Choroid plexus epithelial cell (primary cell): Measurements from ENCODE around the gene HDAC9.

Experiments
- DNase-seq: peaks from one replicate; pipeline ENCODE4 v3.0.0-alpha.2; 2010; ENCODE audit warnings: low read depth
- H3K4me3 ChIP-seq: 2 replicates; pipeline ENCODE4 v1.5.1; 2011; ENCODE audit warnings: low read depth, mild to moderate bottlenecking, control low read depth, low read length, moderate library complexity
- TF ChIP-seq, protein P1 (sequence below): conservative IDR thresholded peaks from 2 replicates; pipeline ENCODE4 v1.5.1; 2011; ENCODE audit warnings: low read depth, mild to moderate bottlenecking, control low read depth, inconsistent platforms, low read length, moderate library complexity

HDAC9 gene

DNA sequence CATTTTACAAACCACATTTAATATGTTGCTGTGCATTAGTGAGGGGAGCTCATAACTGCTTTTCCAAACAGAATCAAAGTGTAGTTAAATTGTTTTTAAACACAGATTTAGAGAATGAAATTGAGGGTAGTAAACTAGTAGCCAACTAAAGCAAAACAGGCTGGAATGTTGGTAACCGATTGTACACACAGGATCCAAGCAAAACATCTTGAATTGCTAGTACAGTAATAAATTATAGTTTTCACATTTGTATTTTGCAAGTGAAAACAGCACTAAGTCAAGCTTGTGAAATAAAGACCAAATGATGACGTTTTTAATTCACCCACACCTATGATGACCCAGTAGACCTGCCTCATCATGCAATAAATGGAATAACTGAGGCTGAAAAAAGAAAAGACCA, 198.3 kb downstream of the HDAC9 start:
- TF ChIP-seq, protein P1, sequence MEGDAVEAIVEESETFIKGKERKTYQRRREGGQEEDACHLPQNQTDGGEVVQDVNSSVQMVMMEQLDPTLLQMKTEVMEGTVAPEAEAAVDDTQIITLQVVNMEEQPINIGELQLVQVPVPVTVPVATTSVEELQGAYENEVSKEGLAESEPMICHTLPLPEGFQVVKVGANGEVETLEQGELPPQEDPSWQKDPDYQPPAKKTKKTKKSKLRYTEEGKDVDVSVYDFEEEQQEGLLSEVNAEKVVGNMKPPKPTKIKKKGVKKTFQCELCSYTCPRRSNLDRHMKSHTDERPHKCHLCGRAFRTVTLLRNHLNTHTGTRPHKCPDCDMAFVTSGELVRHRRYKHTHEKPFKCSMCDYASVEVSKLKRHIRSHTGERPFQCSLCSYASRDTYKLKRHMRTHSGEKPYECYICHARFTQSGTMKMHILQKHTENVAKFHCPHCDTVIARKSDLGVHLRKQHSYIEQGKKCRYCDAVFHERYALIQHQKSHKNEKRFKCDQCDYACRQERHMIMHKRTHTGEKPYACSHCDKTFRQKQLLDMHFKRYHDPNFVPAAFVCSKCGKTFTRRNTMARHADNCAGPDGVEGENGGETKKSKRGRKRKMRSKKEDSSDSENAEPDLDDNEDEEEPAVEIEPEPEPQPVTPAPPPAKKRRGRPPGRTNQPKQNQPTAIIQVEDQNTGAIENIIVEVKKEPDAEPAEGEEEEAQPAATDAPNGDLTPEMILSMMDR, result no peak
- H3K4me3 ChIP-seq, result no peak overlapping the region
- no peak for DNase-seq

DNA sequence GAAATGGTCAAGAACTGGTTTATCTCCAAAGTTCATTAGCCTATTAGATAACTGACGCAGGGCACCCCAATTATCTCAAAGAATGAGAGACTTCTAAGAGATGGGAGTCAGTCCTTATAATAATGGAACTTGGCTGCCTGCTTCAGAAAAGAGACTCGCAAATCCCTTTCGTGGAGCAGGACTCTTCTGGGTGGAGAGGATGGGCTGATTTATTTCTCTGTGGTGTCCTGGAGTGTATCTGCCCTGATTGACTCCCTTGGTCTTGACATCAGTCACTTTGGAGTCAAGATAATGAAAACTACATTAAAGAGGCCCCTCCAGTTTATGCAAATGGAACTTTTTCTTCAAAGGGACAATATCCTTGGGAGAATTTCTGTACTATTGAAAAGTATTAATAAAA, 198.9 kb downstream of the HDAC9 start:
- DNase-seq, result no peak
- TF ChIP-seq, protein P1, result no peak
- H3K4me3 ChIP-seq, result no peak overlapping the region

DNA sequence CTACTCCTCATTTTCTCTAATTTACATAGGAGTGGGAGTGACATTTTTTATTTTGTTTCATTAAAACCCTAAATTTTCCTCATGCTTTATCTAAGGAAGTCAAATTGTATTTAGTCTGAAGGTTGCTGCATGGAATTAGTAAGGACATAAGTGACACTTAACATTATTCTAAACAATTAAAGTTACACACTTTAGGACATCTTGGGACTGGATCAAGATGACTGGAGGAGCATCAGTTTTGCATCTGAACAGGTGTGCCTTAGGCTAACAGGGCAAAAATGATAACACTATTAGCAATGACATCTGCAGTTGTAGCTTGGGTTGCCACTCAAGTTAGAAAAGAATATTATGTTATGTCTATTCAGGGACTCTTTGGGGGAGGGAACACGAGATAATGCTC, 199.4 kb downstream of the HDAC9 start:
- TF ChIP-seq, protein P1, result no peak
- H3K4me3 ChIP-seq, result no peak overlapping the region
- no peak for DNase-seq

DNA sequence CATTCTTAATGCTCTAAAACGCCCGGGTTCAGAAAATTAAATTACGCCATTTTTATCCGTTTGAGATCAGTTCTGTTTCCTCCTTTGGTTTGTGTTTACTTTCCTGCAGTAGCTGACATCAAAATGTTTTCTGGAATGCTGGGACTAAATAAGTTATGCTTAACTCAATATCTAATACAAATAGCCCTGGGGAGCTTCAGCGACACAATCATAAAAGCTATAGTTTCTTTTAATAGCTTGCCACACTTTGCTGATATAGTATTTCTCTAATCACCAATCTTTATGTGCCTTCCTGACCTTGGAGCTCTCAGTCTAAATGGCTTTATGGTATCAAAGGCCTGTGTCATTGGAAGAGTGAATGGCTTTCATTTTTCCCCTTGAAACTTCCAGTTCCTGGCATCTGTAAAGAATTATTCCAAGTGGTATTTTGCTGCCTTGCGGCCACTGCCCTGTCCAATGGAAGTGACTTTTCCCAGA, 202.7 kb downstream of the HDAC9 start:
- H3K4me3 ChIP-seq, result no peak overlapping the region
- no peak for DNase-seq
- TF ChIP-seq, protein P1, result no peak

DNA sequence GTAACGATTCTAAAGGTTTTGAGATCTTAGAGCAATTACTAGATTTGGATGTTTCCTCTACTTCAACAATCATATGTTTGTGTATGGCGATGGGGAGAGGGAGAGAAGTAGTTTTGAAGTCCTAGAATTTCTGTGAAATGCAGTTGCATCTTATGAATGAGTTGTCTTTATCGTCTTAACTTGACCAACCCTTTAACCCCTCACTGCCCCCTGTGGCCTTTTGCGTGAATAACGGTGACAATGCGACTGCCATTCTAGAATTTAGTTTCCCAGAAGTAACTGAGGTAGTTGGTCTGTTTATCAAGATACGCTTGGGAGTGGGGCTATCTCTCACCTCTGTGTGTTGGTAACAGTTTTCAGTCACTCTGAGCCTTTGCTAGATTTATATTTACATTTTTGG, 204.6 kb downstream of the HDAC9 start:
- DNase-seq, result no peak
- H3K4me3 ChIP-seq, result no peak overlapping the region
- TF ChIP-seq, protein P1, result no peak

DNA sequence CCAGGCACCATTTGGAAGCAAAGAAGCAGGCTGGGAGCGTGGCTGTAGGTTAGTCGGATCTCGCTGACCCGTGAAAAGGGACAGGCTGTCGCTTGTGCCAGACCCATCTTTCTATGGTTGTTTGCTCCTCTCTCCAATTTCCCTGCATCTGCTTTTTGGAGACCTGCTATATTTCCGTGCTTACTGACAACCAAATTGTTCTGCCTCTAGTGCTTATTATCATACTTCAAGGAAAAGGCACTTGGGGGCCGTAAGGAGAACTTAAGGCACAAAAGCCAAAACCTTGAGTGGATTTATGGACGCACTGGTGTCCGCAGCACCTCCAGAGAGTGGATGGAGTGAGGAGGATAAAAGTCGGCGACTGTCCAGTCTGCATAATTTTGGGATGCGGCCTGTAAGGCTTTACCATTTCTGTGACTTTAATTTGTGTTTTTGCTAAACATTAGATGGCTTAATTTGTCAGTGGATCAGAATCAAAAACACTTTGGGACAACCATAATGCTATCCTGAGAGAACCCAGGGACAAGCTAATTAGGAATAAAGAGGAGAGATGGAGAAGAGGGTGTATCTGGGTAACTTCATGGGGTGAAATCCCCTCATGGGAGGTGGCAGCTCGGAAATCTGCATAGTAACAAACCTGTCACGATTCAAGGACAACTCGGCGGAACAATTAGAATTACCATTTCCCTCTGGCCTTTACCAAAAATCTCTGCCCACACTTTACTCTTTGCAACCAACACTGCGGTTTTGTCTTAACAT, 206.7 kb downstream of the HDAC9 start:
- DNase-seq, result no peak
- no peak overlapping the region for H3K4me3 ChIP-seq
- TF ChIP-seq, protein P1, result no peak

DNA sequence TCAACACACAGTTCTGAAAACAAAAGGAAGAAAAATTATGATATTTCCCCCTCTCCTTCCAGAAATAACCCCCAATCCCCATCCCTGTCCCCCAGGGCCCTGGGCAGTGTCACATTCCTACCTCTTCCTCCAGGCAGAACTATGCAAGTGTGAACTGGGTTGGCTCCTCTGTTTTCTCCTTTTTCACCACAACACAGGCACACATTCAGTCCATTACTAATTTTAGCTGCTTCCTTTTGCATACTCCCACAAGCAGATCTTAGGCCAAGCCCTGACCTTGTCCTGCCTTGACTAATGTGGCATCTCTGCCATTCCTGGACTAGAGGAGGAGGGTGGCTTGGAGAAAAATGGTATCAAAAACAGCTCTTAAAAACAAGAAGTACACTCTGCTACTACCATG, 208.1 kb downstream of the HDAC9 start:
- TF ChIP-seq, protein P1, result no peak
- H3K4me3 ChIP-seq, result no peak overlapping the region
- DNase-seq, result no peak
